Tibial artery (tissue), 4 donors: ENCODE results near the gene SMC5.
"Not testable (repeated sequence)": the region's sequence is repeated elsewhere in the genome, so short reads cannot be mapped to it uniquely, and the experiment has no call there.

ENCODE experiments used
- DNase-seq, 2 donors: peaks; one replicate each; pipeline ENCODE4 v3.0.0-alpha.2; 2019
- H3K27ac ChIP-seq, 2 donors: fragments of 200-600 bp; sonication (generic) in 1 of 2; 1 replicate in 1 of 2; 2 replicates in 1 of 2; pipeline ENCODE4 v1.5.1; 2018 to 2019; ENCODE audit warnings: mild to moderate bottlenecking in 1 of 2
- H3K27me3 ChIP-seq, 2 donors: fragments of 200-600 bp; sonication (generic) in 1 of 2; one replicate each; pipeline versions ENCODE4 v1.5.1 to v1.6.0; 2016 to 2019
- H3K36me3 ChIP-seq, 3 donors: fragments of 200-600 bp; sonication (generic) in 2 of 3; one replicate each; pipeline ENCODE4 v1.5.1; 2016 to 2019; ENCODE audit warnings: mild to moderate bottlenecking in 2 of 3
- H3K4me1 ChIP-seq, 4 donors: fragments of 200-600 bp; sonication (generic) in 2 of 4; 1 replicate in 3 of 4; 2 replicates in 1 of 4; pipeline ENCODE4 v1.5.1; 2016 to 2019
- H3K4me3 ChIP-seq, 2 donors: fragments of 200-600 bp; sonication (generic) in 1 of 2; 1 replicate in 1 of 2; 2 replicates in 1 of 2; pipeline ENCODE4 v1.5.1; 2018 to 2019; ENCODE audit warnings: mild to moderate bottlenecking in 2 of 2
- H3K9me3 ChIP-seq, 3 donors: fragments of 200-600 bp; sonication (generic) in 1 of 3; one replicate each; pipeline ENCODE4 v1.5.1; 2016 to 2019
- intact Hi-C: fragments of 100-400 bp; cut with DNase I; formaldehyde crosslinking; loops from one replicate; pipeline ENCODE4 v1.15.0; 2023; ENCODE audit warnings: low total_unique reads
- TF ChIP-seq, protein P1 (sequence below), 2 experiments: fragments of 200-600 bp in 1 of 2; fragments of 450-650 bp in 1 of 2; IDR thresholded peaks; one replicate each; pipeline ENCODE4 v1.5.1; 2017 to 2019; ENCODE audit warnings: antibody characterized with exemption in 2 of 2, mild to moderate bottlenecking in 1 of 2, moderate library complexity in 1 of 2

SMC5 gene

DNA sequence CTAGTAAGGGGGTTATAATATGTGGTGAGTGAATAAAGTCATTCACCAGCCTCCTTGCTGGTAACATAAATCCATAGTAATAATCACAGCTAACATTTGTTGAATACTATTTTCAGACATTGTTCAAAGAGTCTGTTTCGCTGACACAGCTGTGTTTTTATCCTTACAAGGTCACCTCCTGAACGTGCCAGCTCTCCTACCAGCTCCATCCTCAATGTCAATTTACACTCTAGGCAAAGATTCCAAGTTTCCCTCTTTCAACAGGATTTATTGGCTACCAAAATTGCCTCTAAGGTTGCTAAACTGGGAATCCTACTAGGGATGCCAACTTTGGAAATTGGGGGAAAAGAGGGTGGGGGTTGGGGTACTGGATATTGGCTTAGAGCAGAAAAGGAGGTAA lies 30.7 kb upstream of the SMC5 start:
- DNase-seq, result no peak
- no peaks in the 10 kb centered on the region for H3K27me3 ChIP-seq
- H3K4me1 ChIP-seq, result peaks cover 0 to 17% (median 3%) of the 10 kb centered on the region in 4 donors
- peaks cover 0 to 7% (median 4%) of the 10 kb centered on the region in 3 donors for H3K36me3 ChIP-seq
- H3K9me3 ChIP-seq, result no peaks in the 10 kb centered on the region
- peak overlapping the region; percentile 42 to 43 for H3K27ac ChIP-seq
- TF ChIP-seq, protein P1, sequence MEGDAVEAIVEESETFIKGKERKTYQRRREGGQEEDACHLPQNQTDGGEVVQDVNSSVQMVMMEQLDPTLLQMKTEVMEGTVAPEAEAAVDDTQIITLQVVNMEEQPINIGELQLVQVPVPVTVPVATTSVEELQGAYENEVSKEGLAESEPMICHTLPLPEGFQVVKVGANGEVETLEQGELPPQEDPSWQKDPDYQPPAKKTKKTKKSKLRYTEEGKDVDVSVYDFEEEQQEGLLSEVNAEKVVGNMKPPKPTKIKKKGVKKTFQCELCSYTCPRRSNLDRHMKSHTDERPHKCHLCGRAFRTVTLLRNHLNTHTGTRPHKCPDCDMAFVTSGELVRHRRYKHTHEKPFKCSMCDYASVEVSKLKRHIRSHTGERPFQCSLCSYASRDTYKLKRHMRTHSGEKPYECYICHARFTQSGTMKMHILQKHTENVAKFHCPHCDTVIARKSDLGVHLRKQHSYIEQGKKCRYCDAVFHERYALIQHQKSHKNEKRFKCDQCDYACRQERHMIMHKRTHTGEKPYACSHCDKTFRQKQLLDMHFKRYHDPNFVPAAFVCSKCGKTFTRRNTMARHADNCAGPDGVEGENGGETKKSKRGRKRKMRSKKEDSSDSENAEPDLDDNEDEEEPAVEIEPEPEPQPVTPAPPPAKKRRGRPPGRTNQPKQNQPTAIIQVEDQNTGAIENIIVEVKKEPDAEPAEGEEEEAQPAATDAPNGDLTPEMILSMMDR (IDR thresholded peaks at IDR 0.05), result no peak
- intact Hi-C loops, result loop anchor here (10.0 kb wide), 1 partner anchor 253 kb away; no protein-coding TSS in a partner anchor
- no peak overlapping the region for H3K4me3 ChIP-seq

DNA sequence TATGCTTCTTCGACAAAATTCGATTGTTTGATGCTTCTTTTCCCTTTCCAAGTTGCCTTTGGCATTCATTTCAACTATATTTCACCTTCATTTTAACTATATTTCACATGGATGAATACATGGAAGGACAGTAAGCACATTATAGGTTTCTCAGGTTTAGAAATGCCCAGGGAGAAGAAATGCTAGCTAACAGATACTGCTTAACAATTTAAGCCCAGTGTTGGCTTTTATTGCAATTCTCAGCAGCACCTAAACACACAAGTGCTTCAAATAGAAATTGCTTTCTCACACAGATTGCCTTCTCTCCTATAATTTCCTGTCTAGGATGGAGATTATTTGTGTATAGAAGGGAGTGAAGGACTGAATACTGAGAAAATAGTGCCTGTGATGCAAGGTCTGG lies 30.2 kb upstream of the SMC5 start:
- Histone ChIP-seq H3K4me1 (peaks cover 0 to 17% (median 3%) of the 10 kb centered on the region in 4 donors), H3K27ac (peak overlapping the region; percentile 42 to 43), H3K9me3 (no peaks in the 10 kb centered on the region), H3K4me3 (no peak overlapping the region), H3K36me3 (peaks cover 0 to 7% (median 4%) of the 10 kb centered on the region in 3 donors), H3K27me3 (no peaks in the 10 kb centered on the region)
- TF ChIP-seq, protein P1 (IDR thresholded peaks at IDR 0.05), result no peak
- no peak for DNase-seq
- intact Hi-C loops, result loop anchor here (10.0 kb wide), 1 partner anchor 254 kb away; no protein-coding TSS in a partner anchor

DNA sequence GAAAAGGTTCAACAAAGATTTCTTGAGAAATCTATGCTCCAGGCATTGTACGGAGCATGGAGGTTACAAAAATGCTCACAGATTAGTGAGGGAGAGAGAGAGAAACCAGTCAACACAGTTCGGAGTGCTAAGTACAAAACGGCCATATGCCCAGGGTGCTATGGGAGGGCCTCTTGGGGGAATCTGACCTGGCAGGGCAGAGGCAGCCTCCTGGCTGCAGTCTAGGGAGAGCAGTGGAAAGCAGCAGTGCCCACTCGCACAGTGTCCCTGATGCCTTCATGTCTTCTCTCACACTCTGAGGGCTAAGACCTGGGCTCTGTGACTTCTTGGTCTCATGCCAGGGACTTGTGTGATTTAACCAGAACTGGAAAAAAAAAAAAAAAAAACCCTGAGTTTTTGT lies 29.8 kb upstream of the SMC5 start:
- DNase-seq, result no peak
- H3K27ac ChIP-seq, result peak overlapping the region; percentile 42 to 43
- TF ChIP-seq, protein P1 (IDR thresholded peaks at IDR 0.05), result no peak

DNA sequence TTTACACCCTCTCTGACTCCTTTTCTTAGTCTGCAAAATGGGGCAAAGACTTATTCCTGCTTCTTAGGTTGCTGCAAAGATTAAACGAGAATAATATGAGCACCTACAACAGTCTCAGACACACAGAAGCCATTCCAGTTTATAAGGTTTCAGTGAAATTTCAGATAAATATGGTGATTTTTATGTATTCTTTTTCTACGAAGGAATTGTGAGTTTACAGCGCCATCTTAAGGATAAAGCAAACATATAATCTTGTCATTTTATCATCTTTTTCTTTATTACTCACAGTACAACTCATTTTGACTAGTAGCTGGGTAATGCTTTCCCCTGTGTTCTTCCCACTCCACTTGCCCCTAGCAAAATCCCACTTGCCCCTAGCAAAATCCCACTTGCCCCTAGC lies 29.2 kb upstream of the SMC5 start:
- Histone ChIP-seq H3K4me3 (no peak overlapping the region), H3K36me3 (peaks cover 0 to 7% (median 0%) of the 10 kb centered on the region in 3 donors), H3K9me3 (no peaks in the 10 kb centered on the region), H3K27ac (peak overlapping the region; percentile 42 to 43), H3K4me1 (peaks cover 0 to 17% (median 3%) of the 10 kb centered on the region in 4 donors), H3K27me3 (no peaks in the 10 kb centered on the region)
- TF ChIP-seq, protein P1 (IDR thresholded peaks at IDR 0.05), result peak; percentile 14 to 27
- no peak for DNase-seq
- intact Hi-C loops, result loop anchor here (10.0 kb wide), 1 partner anchor 255 kb away; no protein-coding TSS in a partner anchor

More for the DNA sequence above, 29.8 kb upstream of the SMC5 start:
- no peaks in the 10 kb centered on the region for H3K27me3 ChIP-seq
- H3K4me3 ChIP-seq, result no peak overlapping the region
- H3K4me1 ChIP-seq, result peaks cover 0 to 17% (median 3%) of the 10 kb centered on the region in 4 donors
- no peaks in the 10 kb centered on the region for H3K9me3 ChIP-seq
- H3K36me3 ChIP-seq, result peaks cover 0 to 7% (median 1%) of the 10 kb centered on the region in 3 donors
- intact Hi-C loops, result loop anchor here (10.0 kb wide), 1 partner anchor 254 kb away; no protein-coding TSS in a partner anchor

DNA sequence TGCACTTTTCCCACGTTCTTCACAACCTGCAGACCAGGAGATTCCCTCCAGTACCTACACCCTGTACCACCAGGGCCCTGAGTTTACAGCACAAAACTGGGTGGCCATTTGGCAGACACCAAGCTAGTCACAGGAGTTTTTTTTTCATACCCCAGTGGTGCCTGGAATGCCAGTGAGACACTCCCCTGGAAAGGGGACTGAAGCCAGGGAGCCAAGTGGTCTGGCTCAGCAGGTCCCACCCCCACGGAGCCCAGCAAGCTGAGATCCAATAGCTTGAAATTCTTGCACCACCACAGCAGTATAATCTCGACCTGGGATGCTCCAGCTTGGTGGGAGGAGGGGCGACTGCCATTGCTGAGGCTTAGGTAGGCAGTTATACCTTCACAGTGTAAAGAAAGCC lies 26.3 kb upstream of the SMC5 start:
- TF ChIP-seq, protein P1 (IDR thresholded peaks at IDR 0.05), result no peak
- intact Hi-C loops, result no loop called here
- H3K27ac ChIP-seq, result no peak overlapping the region

DNA sequence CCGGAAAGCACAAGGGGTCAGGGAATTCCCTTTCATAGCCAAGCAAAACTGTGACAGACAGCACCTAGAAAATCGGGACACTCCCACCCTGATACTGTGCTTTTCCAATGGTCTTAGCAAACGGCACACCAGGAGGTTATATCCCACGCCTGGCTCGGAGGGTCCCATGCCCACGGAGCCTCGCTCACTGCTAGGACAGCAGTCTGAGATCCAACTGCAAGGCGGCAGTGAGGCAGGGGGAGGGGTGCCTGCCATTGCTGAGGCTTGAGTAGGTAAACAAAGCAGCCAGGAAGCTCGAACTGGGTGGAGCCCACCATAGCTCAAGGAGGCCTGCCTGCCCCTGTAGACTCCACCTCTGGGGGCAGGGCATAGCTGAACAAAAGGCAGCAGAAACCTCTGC lies 24.6 kb upstream of the SMC5 start:
- intact Hi-C loops, result not testable (repeated sequence)

More for the DNA sequence above, 26.3 kb upstream of the SMC5 start:
- no peak overlapping the region for H3K4me3 ChIP-seq
- DNase-seq, result no peak
- no peaks in the 10 kb centered on the region for H3K36me3 ChIP-seq
- peaks cover 0 to 17% (median 3%) of the 10 kb centered on the region in 4 donors for H3K4me1 ChIP-seq
- no peaks in the 10 kb centered on the region for H3K9me3 ChIP-seq
- H3K27me3 ChIP-seq, result no peaks in the 10 kb centered on the region

DNA sequence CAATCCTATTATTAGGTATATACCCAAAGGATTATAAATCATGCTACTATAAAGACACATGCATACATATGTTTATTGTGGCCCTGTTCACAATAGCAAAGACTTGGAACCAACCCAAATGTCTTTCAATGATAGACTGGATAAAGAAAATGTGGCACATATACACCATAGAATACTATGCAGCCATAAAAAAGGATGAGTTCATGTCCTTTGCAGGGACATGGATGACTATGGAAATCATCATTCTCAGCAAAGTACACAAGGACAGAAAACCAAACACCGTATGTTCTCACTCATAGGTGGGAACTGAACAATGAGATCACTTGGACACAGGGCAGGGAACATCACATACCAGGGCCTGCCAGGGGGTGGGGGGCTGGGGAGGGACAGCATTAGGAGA lies 12.8 kb upstream of the SMC5 start:
- H3K27ac ChIP-seq, H3K36me3 ChIP-seq, H3K27me3 ChIP-seq, DNase-seq, H3K4me1 ChIP-seq, intact Hi-C loops, H3K9me3 ChIP-seq, H3K4me3 ChIP-seq: not testable (repeated sequence)

More for the DNA sequence above, 24.6 kb upstream of the SMC5 start:
- H3K4me1 ChIP-seq, H3K36me3 ChIP-seq, H3K27ac ChIP-seq, H3K9me3 ChIP-seq, H3K4me3 ChIP-seq, DNase-seq, H3K27me3 ChIP-seq: not testable (repeated sequence)
